Stimulated activated CD8-positive, alpha-beta memory T cell treated with anti-CD3 and anti-CD28 coated beads, Interleukin-4, amount 100 ng/mL, for 4 hours (primary cell): ENCODE data around the gene AGPAT4.

Source experiments
- DNase-seq, 2 donors: peaks; one replicate each; pipeline ENCODE4 v3.0.0-alpha.2; 2020; ENCODE audit warnings: low read depth in 2 of 2, low spot score in 1 of 2

The AGPAT4 gene

GRCh38 chr6:161169035-161169434, 104.8 kb downstream of the AGPAT4 start:
- no peak for DNase-seq

GRCh38 chr6:161168281-161168891, 105.5 kb downstream of the AGPAT4 start:
- DNase-seq: no peak

GRCh38 chr6:161166677-161167076, 107.2 kb downstream of the AGPAT4 start:
- no peak for DNase-seq

- DNase-seq: no peak
Observed at GRCh38 chr6:161166176-161166575, 107.7 kb downstream of the AGPAT4 start.

- no peak for DNase-seq
Observed at GRCh38 chr6:161164182-161164625, 109.7 kb downstream of the AGPAT4 start.

GRCh38 chr6:161163466-161164181, 110.2 kb downstream of the AGPAT4 start:
- DNase-seq: no peak

- no peak for DNase-seq
Observed at GRCh38 chr6:161162722-161163121, 111.1 kb downstream of the AGPAT4 start.

- DNase-seq: no peak
Observed at GRCh38 chr6:161161889-161162624, 111.8 kb downstream of the AGPAT4 start.

GRCh38 chr6:161161121-161161520, 112.7 kb downstream of the AGPAT4 start:
- DNase-seq: no peak

GRCh38 chr6:161154796-161155335, 119.0 kb downstream of the AGPAT4 start:
- DNase-seq: no peak

GRCh38 chr6:161153725-161154124, 120.1 kb downstream of the AGPAT4 start:
- no peak for DNase-seq

GRCh38 chr6:161152907-161153662, 120.8 kb downstream of the AGPAT4 start:
- no peak for DNase-seq

- no peak for DNase-seq
Observed at GRCh38 chr6:161152527-161152862, 121.4 kb downstream of the AGPAT4 start.

- no peak for DNase-seq
Observed at GRCh38 chr6:161151660-161152526, 122.0 kb downstream of the AGPAT4 start.

- no peak for DNase-seq
Observed at GRCh38 chr6:161151059-161151645, 122.7 kb downstream of the AGPAT4 start.

GRCh38 chr6:161150566-161150965, 123.3 kb downstream of the AGPAT4 start:
- no peak for DNase-seq

GRCh38 chr6:161150136-161150535, 123.7 kb downstream of the AGPAT4 start:
- no peak for DNase-seq

- DNase-seq: no peak
Observed at GRCh38 chr6:161143663-161144430, 130.0 kb downstream of the AGPAT4 start.

GRCh38 chr6:161142957-161143296, 130.9 kb downstream of the AGPAT4 start:
- DNase-seq: no peak
